AG09309 (cell line): ENCODE results near the gene KHDC4.

ENCODE experiments used
- DNase-seq: peaks from one replicate; pipeline ENCODE4 v3.0.0-alpha.2; 2010; ENCODE audit warnings: low read depth
- H3K4me3 ChIP-seq: 2 replicates; pipeline ENCODE4 v1.5.1; 2011; ENCODE audit warnings: mild to moderate bottlenecking, low read depth, low read length, moderate library complexity; ENCODE audit not compliant: control insufficient read depth
- TF ChIP-seq, protein P1 (sequence below): IDR thresholded peaks from 2 replicates; pipeline ENCODE4 v1.5.1; 2011; ENCODE audit warnings: mild to moderate bottlenecking, low read depth, low read length, inconsistent platforms; ENCODE audit not compliant: insufficient read depth, control insufficient read depth; ENCODE audit errors: missing control alignments

KHDC4 gene

DNA sequence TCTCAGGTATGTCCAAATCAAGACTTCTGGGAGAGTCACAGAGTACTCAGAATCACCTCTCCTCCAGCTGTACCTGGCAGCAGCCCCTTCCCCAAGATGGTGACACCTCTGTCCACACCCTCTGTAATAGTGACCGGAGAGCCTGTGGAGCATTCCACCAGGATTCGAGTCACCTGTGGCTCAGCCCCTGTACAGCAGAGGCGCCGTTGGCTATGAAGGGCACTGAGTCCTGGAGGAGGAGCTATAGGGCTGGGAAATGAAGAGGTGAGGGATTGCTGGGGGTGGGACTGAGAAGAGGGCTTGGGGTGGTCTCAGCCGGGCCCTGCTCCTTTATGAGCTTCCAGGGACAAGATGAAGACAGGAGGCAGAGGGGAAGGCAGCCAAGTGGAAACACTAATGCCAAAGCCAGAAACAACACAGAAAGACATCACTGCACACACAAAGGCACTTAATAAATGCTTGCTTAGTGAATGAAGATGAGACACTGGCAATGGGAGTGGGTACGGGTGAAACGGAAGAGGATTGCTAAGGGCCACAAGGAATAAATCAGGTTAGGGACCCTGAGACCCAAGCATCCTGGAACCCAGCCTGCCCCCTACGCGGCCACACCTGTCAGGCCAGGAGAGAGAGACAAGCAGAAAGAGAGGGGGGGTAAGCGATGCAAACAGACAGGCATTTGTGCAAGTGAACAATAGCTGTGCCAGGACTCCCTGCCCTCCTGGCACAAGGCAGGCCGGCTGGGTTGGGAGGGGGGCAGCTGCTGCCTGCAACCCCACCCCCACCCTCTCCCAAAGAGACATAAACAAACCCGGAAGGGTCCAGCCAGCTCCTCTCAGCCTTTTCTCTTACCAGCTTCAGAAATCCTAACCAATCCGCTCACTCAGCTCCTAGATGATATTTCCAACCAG, 40.2 kb upstream of the KHDC4 start:
- TF ChIP-seq, protein P1, sequence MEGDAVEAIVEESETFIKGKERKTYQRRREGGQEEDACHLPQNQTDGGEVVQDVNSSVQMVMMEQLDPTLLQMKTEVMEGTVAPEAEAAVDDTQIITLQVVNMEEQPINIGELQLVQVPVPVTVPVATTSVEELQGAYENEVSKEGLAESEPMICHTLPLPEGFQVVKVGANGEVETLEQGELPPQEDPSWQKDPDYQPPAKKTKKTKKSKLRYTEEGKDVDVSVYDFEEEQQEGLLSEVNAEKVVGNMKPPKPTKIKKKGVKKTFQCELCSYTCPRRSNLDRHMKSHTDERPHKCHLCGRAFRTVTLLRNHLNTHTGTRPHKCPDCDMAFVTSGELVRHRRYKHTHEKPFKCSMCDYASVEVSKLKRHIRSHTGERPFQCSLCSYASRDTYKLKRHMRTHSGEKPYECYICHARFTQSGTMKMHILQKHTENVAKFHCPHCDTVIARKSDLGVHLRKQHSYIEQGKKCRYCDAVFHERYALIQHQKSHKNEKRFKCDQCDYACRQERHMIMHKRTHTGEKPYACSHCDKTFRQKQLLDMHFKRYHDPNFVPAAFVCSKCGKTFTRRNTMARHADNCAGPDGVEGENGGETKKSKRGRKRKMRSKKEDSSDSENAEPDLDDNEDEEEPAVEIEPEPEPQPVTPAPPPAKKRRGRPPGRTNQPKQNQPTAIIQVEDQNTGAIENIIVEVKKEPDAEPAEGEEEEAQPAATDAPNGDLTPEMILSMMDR: no peak
- H3K4me3 ChIP-seq: peak overlapping the region; percentile 84
- no peak for DNase-seq

DNA sequence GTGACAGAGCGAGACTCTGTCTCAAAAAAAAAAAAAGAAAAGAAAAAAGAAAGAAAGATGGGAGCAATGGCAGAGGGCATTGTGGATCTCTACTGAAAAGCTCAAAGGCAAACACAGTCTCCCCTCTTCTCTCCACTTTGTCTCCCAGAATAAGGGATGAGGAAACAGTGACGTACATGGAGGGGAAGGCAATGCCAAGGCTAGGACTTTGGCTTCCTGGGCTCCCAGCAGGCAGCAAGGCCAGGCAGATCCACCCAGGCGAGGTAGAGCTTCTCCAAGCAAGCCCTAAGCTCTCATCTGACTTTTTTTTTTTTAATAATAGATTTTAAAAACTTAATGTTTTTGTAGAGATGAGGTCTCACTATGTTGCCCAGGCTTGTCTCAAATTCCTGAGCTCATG, 39.5 kb upstream of the KHDC4 start:
- H3K4me3 ChIP-seq: no peak overlapping the region
- no peak for DNase-seq
- TF ChIP-seq, protein P1: no peak

DNA sequence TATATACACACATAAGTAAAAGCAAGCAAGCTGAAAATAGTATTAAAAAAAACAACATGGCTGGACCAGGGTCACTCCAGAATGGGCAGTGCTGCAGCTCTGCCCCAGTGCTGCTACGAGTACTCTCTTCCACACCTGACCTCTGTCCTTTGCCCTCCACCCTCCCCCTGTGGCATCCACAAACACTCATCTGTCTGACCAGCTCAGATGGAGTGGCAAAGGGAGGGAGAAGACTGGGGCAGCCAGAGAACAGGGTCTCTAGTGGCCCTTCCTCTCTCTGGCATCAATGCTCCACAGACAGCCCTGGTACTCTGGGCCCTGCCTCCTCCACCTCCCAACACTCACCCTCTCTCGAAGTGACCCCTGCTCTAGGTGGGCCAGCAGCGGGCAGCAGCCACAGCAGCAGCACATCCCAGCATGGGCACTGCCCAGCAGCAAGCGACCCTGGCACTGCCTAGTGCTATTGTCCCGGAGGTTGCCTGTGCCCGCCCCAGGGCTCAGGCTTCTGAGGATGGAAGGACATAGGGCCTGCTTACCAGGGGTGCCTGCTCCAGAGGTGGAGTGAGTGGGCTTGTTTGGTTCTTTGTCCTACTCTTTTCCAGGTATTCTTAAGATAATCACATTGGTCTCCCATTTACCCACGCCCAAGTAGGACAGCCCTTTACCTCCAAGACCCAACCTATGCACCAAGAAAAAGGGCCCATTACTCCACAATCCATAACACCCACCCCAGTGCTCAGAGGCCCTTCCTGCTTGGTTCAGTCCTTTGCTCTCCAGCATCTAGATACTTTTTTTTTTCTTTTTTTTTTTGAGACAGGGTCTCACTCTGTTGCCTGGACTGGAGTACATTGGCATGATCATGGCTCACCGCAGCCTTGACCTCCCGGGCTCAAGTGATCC, 37.9 kb upstream of the KHDC4 start:
- H3K4me3 ChIP-seq: no peak overlapping the region
- TF ChIP-seq, protein P1: no peak

DNA sequence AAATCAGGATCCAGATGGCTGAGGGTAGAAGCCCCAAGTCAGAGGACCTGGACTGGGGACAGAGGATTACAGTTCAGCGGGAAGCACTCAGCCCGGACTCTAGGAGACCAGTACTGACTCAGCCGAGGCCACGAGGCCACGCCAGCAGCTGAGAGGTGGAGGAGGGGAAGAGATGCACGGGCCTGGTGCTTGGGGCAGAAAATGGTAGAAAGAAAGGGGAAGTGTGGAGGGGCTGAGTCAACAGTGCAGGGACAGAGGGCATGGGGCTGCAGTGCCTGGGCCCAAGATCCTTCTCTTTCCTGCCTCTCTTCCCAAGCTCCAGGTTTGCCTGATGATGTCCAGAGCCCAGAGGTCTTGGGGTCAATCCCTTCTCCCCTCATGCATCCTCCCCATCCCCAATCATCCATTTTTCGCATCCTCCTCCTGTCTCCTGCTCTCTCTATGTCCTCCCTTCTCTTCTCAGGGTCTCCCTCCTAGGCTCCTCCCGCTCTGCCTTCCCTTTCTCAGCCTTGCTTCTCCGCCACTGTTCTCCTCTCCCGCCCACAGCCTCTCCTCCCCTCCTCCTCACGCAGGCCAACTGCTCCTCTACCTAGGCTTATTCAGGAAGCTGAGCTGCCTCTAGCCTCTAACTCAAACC, 36.4 kb upstream of the KHDC4 start:
- H3K4me3 ChIP-seq: no peak overlapping the region
- TF ChIP-seq, protein P1: no peak
- no peak for DNase-seq

More for the DNA sequence above, 37.9 kb upstream of the KHDC4 start:
- no peak for DNase-seq

DNA sequence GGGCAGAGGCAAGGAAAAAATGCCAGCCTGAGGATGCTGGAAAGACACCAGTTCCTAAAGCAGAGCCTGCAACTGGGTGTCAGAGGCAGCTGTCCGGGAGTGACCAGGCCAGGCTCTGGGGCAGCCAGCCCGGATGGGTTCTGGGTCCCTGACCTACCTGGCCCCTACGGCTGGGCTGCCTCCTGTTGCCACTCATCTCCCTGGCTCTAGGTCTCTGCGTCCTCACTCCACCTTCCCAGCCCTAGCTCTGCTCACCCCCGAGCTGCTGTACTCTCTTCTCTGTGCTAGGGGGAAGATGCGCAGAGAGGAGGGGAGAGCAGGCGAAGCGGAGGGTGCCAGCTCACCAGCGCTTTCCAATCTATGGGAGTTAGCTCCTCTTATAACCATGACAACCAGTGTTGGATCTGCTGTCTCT, 35.2 kb upstream of the KHDC4 start:
- TF ChIP-seq, protein P1: no peak
- H3K4me3 ChIP-seq: no peak overlapping the region
- no peak for DNase-seq

DNA sequence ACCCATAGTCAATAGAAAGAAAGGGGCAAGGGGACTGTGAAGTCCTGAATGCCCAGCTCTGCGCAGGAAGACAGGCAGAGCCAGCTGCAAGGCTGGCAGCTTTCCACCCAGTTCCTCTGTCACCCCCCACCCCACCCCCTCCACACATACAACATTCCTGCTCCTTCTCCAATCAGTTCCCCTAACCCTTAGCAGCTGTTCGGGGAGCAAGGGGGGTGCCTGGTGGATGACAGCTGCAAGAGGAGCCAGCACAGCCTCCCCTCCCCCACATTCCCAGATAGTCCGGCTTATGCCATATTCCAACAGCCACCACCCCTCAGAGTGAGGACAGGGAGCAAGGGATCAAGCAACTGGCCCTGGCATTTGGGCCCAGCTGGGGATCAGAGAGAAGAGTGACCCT, 34.5 kb upstream of the KHDC4 start:
- TF ChIP-seq, protein P1: no peak
- no peak for DNase-seq
- no peak overlapping the region for H3K4me3 ChIP-seq
